GM12878 (cell line): ENCODE results near the gene CPA4. TPM values are rescaled to one million over a fixed set of nuclear protein-coding genes. Genes with fewer than 3 reads are reported as not detected.

ENCODE experiments used
- ATF3 ChIP-seq: IDR thresholded peaks from 2 replicates; pipeline ENCODE4 v1.6.1; 2011; ENCODE audit warnings: low read depth, mild to moderate bottlenecking, low read length, moderate library complexity, borderline replicate concordance; ENCODE audit errors: extremely low read depth
- ATF7 ChIP-seq: fragments of 450-650 bp; IDR thresholded peaks from 2 replicates; pipeline ENCODE4 v1.6.1; 2016; ENCODE audit warnings: low read depth, mild to moderate bottlenecking
- BHLHE40 ChIP-seq, 2 experiments: fragments of 450-650 bp in 1 of 2; IDR thresholded peaks; 2 replicates each; pipeline ENCODE4 v1.6.1; 2011 to 2017; ENCODE audit warnings: low read depth in 2 of 2, borderline replicate concordance in 1 of 2, improper control_type of control experiment in 1 of 2, low read length in 1 of 2, mild to moderate bottlenecking in 1 of 2
- CBX5 ChIP-seq: sonication (generic); IDR thresholded peaks from 2 replicates; pipeline ENCODE4 v1.6.1; 2016; ENCODE audit warnings: low read depth, moderate library complexity, mild to moderate bottlenecking, inconsistent platforms
- CHD1 ChIP-seq: IDR thresholded peaks from 2 replicates; pipeline ENCODE4 v1.6.1; 2012; ENCODE audit warnings: low read depth, low read length, improper control_type of control experiment
- ETV6 ChIP-seq, 2 experiments: fragments of 450-650 bp in 1 of 2; IDR thresholded peaks in 1 of 2; conservative IDR thresholded peaks in 1 of 2; 2 replicates each; pipeline ENCODE4 v1.6.1; 2014; ENCODE audit warnings: antibody characterized with exemption in 1 of 2, borderline replicate concordance in 1 of 2, low read depth in 1 of 2, mild to moderate bottlenecking in 1 of 2, moderate library complexity in 1 of 2
- HCFC1 ChIP-seq: fragments of 150-350 bp; IDR thresholded peaks from 2 replicates; pipeline ENCODE4 v1.6.1; 2014; ENCODE audit warnings: low read length
- IKZF2 ChIP-seq, 2 experiments: fragments of 450-650 bp; IDR thresholded peaks; 2 replicates each; pipeline ENCODE4 v1.6.1; 2017; ENCODE audit warnings: mild to moderate bottlenecking in 2 of 2, moderate library complexity in 2 of 2
- MEF2B ChIP-seq: fragments of 450-650 bp; IDR thresholded peaks from 2 replicates; pipeline ENCODE4 v1.6.1; 2018; ENCODE audit warnings: mild to moderate bottlenecking, moderate library complexity; ENCODE audit not compliant: partially characterized antibody, poor library complexity, severe bottlenecking
- MTA3 ChIP-seq: IDR thresholded peaks from 2 replicates; pipeline ENCODE4 v1.6.1; 2012; ENCODE audit warnings: low read length, inconsistent platforms, borderline replicate concordance
- MYC ChIP-seq: IDR thresholded peaks from 2 replicates; pipeline ENCODE4 v1.6.1; 2011; ENCODE audit warnings: mild to moderate bottlenecking, low read length, moderate library complexity, inconsistent platforms; ENCODE audit not compliant: insufficient read depth, insufficient replicate concordance, insufficient read length, severe bottlenecking
- NFYA ChIP-seq: IDR thresholded peaks from 2 replicates; pipeline ENCODE4 v1.6.1; 2011; ENCODE audit warnings: low read depth, mild to moderate bottlenecking, low read length, improper control_type of control experiment, borderline replicate concordance
- PAX5 ChIP-seq: IDR thresholded peaks from 2 replicates; pipeline ENCODE4 v1.6.1; 2011; ENCODE audit warnings: low read depth, low read length, borderline replicate concordance
- PAX8 ChIP-seq: fragments of 450-650 bp; IDR thresholded peaks from 2 replicates; pipeline ENCODE4 v1.6.1; 2017; ENCODE audit warnings: mild to moderate bottlenecking, moderate library complexity
- RUNX3 ChIP-seq: IDR thresholded peaks from 2 replicates; pipeline ENCODE4 v1.6.1; 2012; ENCODE audit warnings: low read length, inconsistent platforms
- SMAD5 ChIP-seq: IDR thresholded peaks from 2 replicates; pipeline ENCODE4 v1.6.1; 2016; ENCODE audit warnings: antibody characterized with exemption, low read depth
- SMC3 ChIP-seq: IDR thresholded peaks from 2 replicates; pipeline ENCODE4 v1.6.1; 2011; ENCODE audit warnings: low read length, improper control_type of control experiment, borderline replicate concordance
- SPI1 ChIP-seq: IDR thresholded peaks from 2 replicates; pipeline ENCODE4 v1.6.1; 2011; ENCODE audit warnings: low read depth, mild to moderate bottlenecking, low read length, moderate library complexity, borderline replicate concordance; ENCODE audit not compliant: insufficient read depth
- SRF ChIP-seq, 2 experiments: IDR thresholded peaks; 2 replicates each; pipeline ENCODE4 v1.6.1; 2011; ENCODE audit warnings: low read depth in 2 of 2, low read length in 2 of 2, mild to moderate bottlenecking in 1 of 2, moderate library complexity in 1 of 2
- SUPT20H ChIP-seq: IDR thresholded peaks from 2 replicates; pipeline ENCODE4 v1.6.1; 2011; ENCODE audit warnings: low read depth, mild to moderate bottlenecking, low read length, moderate library complexity, borderline replicate concordance; ENCODE audit not compliant: control insufficient read depth
- SUZ12 ChIP-seq: fragments of 200-600 bp; sonication (generic); IDR thresholded peaks from one replicate; pipeline ENCODE4 v1.6.1; 2018; ENCODE audit warnings: antibody characterized with exemption, mild to moderate bottlenecking; ENCODE audit not compliant: unreplicated experiment
- TAF1 ChIP-seq: IDR thresholded peaks from 2 replicates; pipeline ENCODE4 v1.6.1; 2011; ENCODE audit warnings: mild to moderate bottlenecking, low read depth, low read length, borderline replicate concordance
- TCF7 ChIP-seq: IDR thresholded peaks from 2 replicates; pipeline ENCODE4 v1.6.1; 2014; ENCODE audit warnings: antibody characterized with exemption, borderline replicate concordance
- YY1 ChIP-seq: IDR thresholded peaks from 2 replicates; pipeline ENCODE4 v1.6.1; 2011; ENCODE audit warnings: low read depth, mild to moderate bottlenecking, low read length
- ZNF217 ChIP-seq: fragments of 450-650 bp; IDR thresholded peaks from 2 replicates; pipeline ENCODE4 v1.6.1; 2017; ENCODE audit warnings: antibody characterized with exemption, mild to moderate bottlenecking
- polyA plus RNA-seq, 11 experiments: library from polyadenylated mRNA; depleted of rRNA in 4 of 11; unstranded in 6 of 11; stranded (reverse) in 5 of 11; fragments of >200 nt; fragmentation: Nextera tagmentation in 4 of 11; fragmentation: Illumina TruSeq in 1 of 11; extraction: Ambion mirVana in 4 of 11; extraction: Trizol in 1 of 11; gene quantifications; 1 replicate in 1 of 11; 2 replicates in 10 of 11; pipeline versions ENCODE4 v1.2.1 to v1.2.3, GENCODE V29; 2011 to 2016; ENCODE audit warnings: inconsistent platforms in 2 of 11, missing spikeins in 2 of 11, low read depth in 1 of 11
- total RNA-seq, 4 experiments: library from RNA; depleted of rRNA in 3 of 4; stranded (reverse); fragments of >200 nt in 3 of 4; fragmentation: Illumina TruSeq in 1 of 4; extraction: Trizol in 1 of 4; gene quantifications; 2 replicates each; pipeline versions ENCODE4 v1.2.1 to v1.2.3, GENCODE V29; 2013 to 2021
- TF ChIP-seq, protein P1 (sequence below): fragments of 450-650 bp; IDR thresholded peaks from 2 replicates; pipeline ENCODE4 v1.6.1; 2017; ENCODE audit warnings: mild to moderate bottlenecking
- TF ChIP-seq, protein P2 (sequence below): fragments of 450-650 bp; IDR thresholded peaks from 2 replicates; pipeline ENCODE4 v1.6.1; 2017; ENCODE audit warnings: borderline replicate concordance

CPA4 gene
- total and polyA plus RNA-seq, 10 of the 15 experiments (the other 5 are each of a cell fraction or from before 2014, with no cell fraction given): 0.05 to 0.35 (median 0.18) TPM; not detected in 1

DNA sequence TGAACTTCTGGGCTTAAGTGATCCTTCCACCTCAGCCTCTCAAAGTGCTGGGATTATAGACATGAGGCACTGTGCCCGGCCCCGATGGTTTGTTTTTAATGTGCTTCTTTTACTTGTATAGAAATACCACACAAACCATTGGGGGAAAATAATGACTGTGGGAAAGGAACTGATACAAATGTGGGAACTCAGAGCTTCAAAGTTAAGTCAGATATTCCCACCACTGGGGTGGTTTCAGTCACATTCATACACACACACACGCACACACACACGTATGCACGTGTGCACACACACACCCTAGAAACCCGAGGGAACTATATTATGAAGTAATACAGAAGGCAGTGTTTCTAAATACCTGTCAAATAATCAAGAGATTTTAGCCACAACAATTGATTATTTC, 17.0 kb downstream of the CPA4 start (continued):
- peak; percentile 91 for TF ChIP-seq RUNX3
- peak; percentile 97 for TF ChIP-seq BHLHE40 (IDR thresholded peaks at IDR 0.05; ENCODE audit: borderline replicate concordance in 1 of 2, low read depth in 2 of 2, low read length in 1 of 2)
- peak; percentile 66 to 78; a peak in 3 of 4 replicates for TF ChIP-seq IKZF2 (IDR thresholded peaks at IDR 0.05)
- peak; percentile 74 for TF ChIP-seq MEF2B
- no peak for TF ChIP-seq YY1
- TF ChIP-seq ZNF217: no peak
- TF ChIP-seq, protein P1, sequence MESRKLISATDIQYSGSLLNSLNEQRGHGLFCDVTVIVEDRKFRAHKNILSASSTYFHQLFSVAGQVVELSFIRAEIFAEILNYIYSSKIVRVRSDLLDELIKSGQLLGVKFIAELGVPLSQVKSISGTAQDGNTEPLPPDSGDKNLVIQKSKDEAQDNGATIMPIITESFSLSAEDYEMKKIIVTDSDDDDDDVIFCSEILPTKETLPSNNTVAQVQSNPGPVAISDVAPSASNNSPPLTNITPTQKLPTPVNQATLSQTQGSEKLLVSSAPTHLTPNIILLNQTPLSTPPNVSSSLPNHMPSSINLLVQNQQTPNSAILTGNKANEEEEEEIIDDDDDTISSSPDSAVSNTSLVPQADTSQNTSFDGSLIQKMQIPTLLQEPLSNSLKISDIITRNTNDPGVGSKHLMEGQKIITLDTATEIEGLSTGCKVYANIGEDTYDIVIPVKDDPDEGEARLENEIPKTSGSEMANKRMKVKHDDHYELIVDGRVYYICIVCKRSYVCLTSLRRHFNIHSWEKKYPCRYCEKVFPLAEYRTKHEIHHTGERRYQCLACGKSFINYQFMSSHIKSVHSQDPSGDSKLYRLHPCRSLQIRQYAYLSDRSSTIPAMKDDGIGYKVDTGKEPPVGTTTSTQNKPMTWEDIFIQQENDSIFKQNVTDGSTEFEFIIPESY: no peak
- TF ChIP-seq SUZ12: no peak
- TF ChIP-seq PAX5: peak; percentile 51; the same call in 1 of the 2 replicates
- TF ChIP-seq NFYA: no peak
- peak; percentile 10; the same call in 1 of the 2 replicates for TF ChIP-seq SMC3
- 0 out of 2 replicates have a peak, but pooled peaks have one; percentile 37 for TF ChIP-seq CBX5
- TF ChIP-seq SMAD5: no peak
- no peak for TF ChIP-seq PAX8
- TF ChIP-seq, protein P2, sequence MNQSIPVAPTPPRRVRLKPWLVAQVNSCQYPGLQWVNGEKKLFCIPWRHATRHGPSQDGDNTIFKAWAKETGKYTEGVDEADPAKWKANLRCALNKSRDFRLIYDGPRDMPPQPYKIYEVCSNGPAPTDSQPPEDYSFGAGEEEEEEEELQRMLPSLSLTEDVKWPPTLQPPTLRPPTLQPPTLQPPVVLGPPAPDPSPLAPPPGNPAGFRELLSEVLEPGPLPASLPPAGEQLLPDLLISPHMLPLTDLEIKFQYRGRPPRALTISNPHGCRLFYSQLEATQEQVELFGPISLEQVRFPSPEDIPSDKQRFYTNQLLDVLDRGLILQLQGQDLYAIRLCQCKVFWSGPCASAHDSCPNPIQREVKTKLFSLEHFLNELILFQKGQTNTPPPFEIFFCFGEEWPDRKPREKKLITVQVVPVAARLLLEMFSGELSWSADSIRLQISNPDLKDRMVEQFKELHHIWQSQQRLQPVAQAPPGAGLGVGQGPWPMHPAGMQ: no peak
- TF ChIP-seq MTA3: no peak
- peak; percentile 71 for TF ChIP-seq ATF7
- no peak for TF ChIP-seq MYC
- no peak for TF ChIP-seq TAF1
- peak; percentile 74; the same call in 1 of the 2 replicates for TF ChIP-seq SPI1
- TF ChIP-seq HCFC1: no peak
- no peak for TF ChIP-seq SRF (IDR thresholded peaks at IDR 0.05; ENCODE audit: low read depth in 2 of 2, low read length in 2 of 2)
- no peak for TF ChIP-seq CHD1
- peak; percentile 74; the same call in 1 of the 2 replicates for TF ChIP-seq TCF7
- TF ChIP-seq ETV6 (conservative IDR thresholded peaks at IDR 0.05 in 1 of 2, IDR thresholded peaks at IDR 0.05 in 1 of 2; ENCODE audit: borderline replicate concordance in 1 of 2, low read depth in 1 of 2): no peak
- TF ChIP-seq SUPT20H: no peak
- TF ChIP-seq ATF3: no peak
